B cell (primary cell): ENCODE data around the gene TOP2A.

Experiments
- EZH2 ChIP-seq: IDR thresholded peaks from 2 replicates; pipeline ENCODE4 v1.6.1; 2012; ENCODE audit warnings: borderline replicate concordance, low read depth, mild to moderate bottlenecking, moderate library complexity, low read length; ENCODE audit not compliant: insufficient read depth, poor library complexity, severe bottlenecking
- TF ChIP-seq, protein P1 (sequence below): fragments of 200-600 bp; IDR thresholded peaks from one replicate; pipeline ENCODE4 v1.8.0; 2022; ENCODE audit warnings: antibody characterized with exemption, mild to moderate bottlenecking

- TF ChIP-seq, protein P1, sequence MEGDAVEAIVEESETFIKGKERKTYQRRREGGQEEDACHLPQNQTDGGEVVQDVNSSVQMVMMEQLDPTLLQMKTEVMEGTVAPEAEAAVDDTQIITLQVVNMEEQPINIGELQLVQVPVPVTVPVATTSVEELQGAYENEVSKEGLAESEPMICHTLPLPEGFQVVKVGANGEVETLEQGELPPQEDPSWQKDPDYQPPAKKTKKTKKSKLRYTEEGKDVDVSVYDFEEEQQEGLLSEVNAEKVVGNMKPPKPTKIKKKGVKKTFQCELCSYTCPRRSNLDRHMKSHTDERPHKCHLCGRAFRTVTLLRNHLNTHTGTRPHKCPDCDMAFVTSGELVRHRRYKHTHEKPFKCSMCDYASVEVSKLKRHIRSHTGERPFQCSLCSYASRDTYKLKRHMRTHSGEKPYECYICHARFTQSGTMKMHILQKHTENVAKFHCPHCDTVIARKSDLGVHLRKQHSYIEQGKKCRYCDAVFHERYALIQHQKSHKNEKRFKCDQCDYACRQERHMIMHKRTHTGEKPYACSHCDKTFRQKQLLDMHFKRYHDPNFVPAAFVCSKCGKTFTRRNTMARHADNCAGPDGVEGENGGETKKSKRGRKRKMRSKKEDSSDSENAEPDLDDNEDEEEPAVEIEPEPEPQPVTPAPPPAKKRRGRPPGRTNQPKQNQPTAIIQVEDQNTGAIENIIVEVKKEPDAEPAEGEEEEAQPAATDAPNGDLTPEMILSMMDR = no peak
- no peak for TF ChIP-seq EZH2
These were observed 66.9 kb downstream of the TOP2A start for GRCh38 chr17:40350689-40351358.
